Measurements from ENCODE around the gene RASL10A.

Gene RASL10A

GRCh38 chr22:29284196-29284595 lies 31.3 kb downstream of the RASL10A start:
- peaks cover 99% of the 10 kb centered on the region for H3K36me3 ChIP-seq (ENCODE audit: insufficient read depth, low read length)
- no peak for DNase-seq (ENCODE audit: low read depth, low spot score)
- TF ChIP-seq POLR2AphosphoS5 (IDR thresholded peaks at IDR 0.05; ENCODE audit: borderline replicate concordance, low read depth, low read length) (no peak), FOXP2 (optimal IDR thresholded peaks at IDR 0.05; ENCODE audit: control extremely low read depth, extremely low read length, insufficient read depth) (no peak), EZH2 (IDR thresholded peaks at IDR 0.05) (no peak)
- H3K9ac ChIP-seq (ENCODE audit: insufficient read length) = no peak overlapping the region
- no peaks in the 10 kb centered on the region for H3K9me3 ChIP-seq (ENCODE audit: low read depth, low read length)
- H3K27ac ChIP-seq = no peak overlapping the region
- no peak overlapping the region for H3K4me3 ChIP-seq

- no peak overlapping the region for H3K4me3 ChIP-seq
- H3K36me3 ChIP-seq (ENCODE audit: insufficient read depth, low read length) = peaks cover 99% of the 10 kb centered on the region
- peak overlapping the region; percentile 34; the same call in 1 of the 2 replicates for H3K27ac ChIP-seq
- no peaks in the 10 kb centered on the region for H3K9me3 ChIP-seq (ENCODE audit: low read depth, low read length)
- H3K9ac ChIP-seq (ENCODE audit: insufficient read length) = no peak overlapping the region
- DNase-seq (ENCODE audit: low read depth, low spot score) = no peak
- no peak for TF ChIP-seq FOXP2 (optimal IDR thresholded peaks at IDR 0.05; ENCODE audit: control extremely low read depth, extremely low read length, insufficient read depth)
- TF ChIP-seq POLR2AphosphoS5 (IDR thresholded peaks at IDR 0.05; ENCODE audit: borderline replicate concordance, low read depth, low read length) = no peak
- no peak for TF ChIP-seq EZH2 (IDR thresholded peaks at IDR 0.05)
Observed at GRCh38 chr22:29277927-29278326, 37.6 kb downstream of the RASL10A start.

GRCh38 chr22:29275819-29276565 lies 39.5 kb downstream of the RASL10A start:
- H3K27ac ChIP-seq = peak overlapping the region; percentile 80
- no peak for TF ChIP-seq FOXP2 (optimal IDR thresholded peaks at IDR 0.05; ENCODE audit: control extremely low read depth, extremely low read length, insufficient read depth)
- TF ChIP-seq EZH2 (IDR thresholded peaks at IDR 0.05) = no peak
- TF ChIP-seq POLR2AphosphoS5 (IDR thresholded peaks at IDR 0.05; ENCODE audit: borderline replicate concordance, low read depth, low read length) = no peak
- H3K9ac ChIP-seq (ENCODE audit: insufficient read length) = peak overlapping the region; percentile 25
- no peaks in the 10 kb centered on the region for H3K9me3 ChIP-seq (ENCODE audit: low read depth, low read length)
- H3K4me3 ChIP-seq = peak overlapping the region; percentile 19
- H3K36me3 ChIP-seq (ENCODE audit: insufficient read depth, low read length) = peaks cover 99% of the 10 kb centered on the region
- no peak for DNase-seq (ENCODE audit: low read depth, low spot score)

- Histone ChIP-seq H3K9ac (ENCODE audit: insufficient read length) (peak overlapping the region; percentile 25), H3K9me3 (ENCODE audit: low read depth, low read length) (no peaks in the 10 kb centered on the region), H3K27ac (peak overlapping the region; percentile 80), H3K4me3 (peak overlapping the region; percentile 19), H3K36me3 (ENCODE audit: insufficient read depth, low read length) (peaks cover 100% of the 10 kb centered on the region)
- DNase-seq (ENCODE audit: low read depth, low spot score) = no peak
- TF ChIP-seq POLR2AphosphoS5 (IDR thresholded peaks at IDR 0.05; ENCODE audit: borderline replicate concordance, low read depth, low read length) = no peak
Observed at GRCh38 chr22:29275167-29275566, 40.3 kb downstream of the RASL10A start.

GRCh38 chr22:29272624-29273023 lies 42.9 kb downstream of the RASL10A start:
- TF ChIP-seq POLR2AphosphoS5 (IDR thresholded peaks at IDR 0.05; ENCODE audit: borderline replicate concordance, low read depth, low read length) (no peak), FOXP2 (optimal IDR thresholded peaks at IDR 0.05; ENCODE audit: control extremely low read depth, extremely low read length, insufficient read depth) (no peak), EZH2 (IDR thresholded peaks at IDR 0.05) (no peak)
- Histone ChIP-seq H3K36me3 (ENCODE audit: insufficient read depth, low read length) (peaks cover 87% of the 10 kb centered on the region), H3K27ac (peak overlapping the region; percentile 22), H3K9me3 (ENCODE audit: low read depth, low read length) (no peaks in the 10 kb centered on the region), H3K9ac (ENCODE audit: insufficient read length) (no peak overlapping the region), H3K4me3 (peak overlapping the region; percentile 1; the same call in 1 of the 2 replicates)
- no peak for DNase-seq (ENCODE audit: low read depth, low spot score)

GRCh38 chr22:29270475-29271271 lies 44.8 kb downstream of the RASL10A start:
- Histone ChIP-seq H3K4me3 (peak overlapping the region; percentile 99), H3K9me3 (ENCODE audit: low read depth, low read length) (no peaks in the 10 kb centered on the region), H3K27ac (peak overlapping the region; percentile 16; the same call in 1 of the 2 replicates), H3K9ac (ENCODE audit: insufficient read length) (peak overlapping the region; percentile 100), H3K36me3 (ENCODE audit: insufficient read depth, low read length) (peaks cover 77% of the 10 kb centered on the region)
- DNase-seq (ENCODE audit: low read depth, low spot score) = no peak
- TF ChIP-seq POLR2AphosphoS5 (IDR thresholded peaks at IDR 0.05; ENCODE audit: borderline replicate concordance, low read depth, low read length) (0 out of 2 replicates have a peak, but pooled peaks have one; percentile 7), EZH2 (IDR thresholded peaks at IDR 0.05) (no peak), FOXP2 (optimal IDR thresholded peaks at IDR 0.05; ENCODE audit: control extremely low read depth, extremely low read length, insufficient read depth) (no peak)

- no peaks in the 10 kb centered on the region for H3K9me3 ChIP-seq (ENCODE audit: low read depth, low read length)
- H3K9ac ChIP-seq (ENCODE audit: insufficient read length) = peak overlapping the region; percentile 100
- peaks cover 77% of the 10 kb centered on the region for H3K36me3 ChIP-seq (ENCODE audit: insufficient read depth, low read length)
- no peak for DNase-seq (ENCODE audit: low read depth, low spot score)
- TF ChIP-seq POLR2AphosphoS5 (IDR thresholded peaks at IDR 0.05; ENCODE audit: borderline replicate concordance, low read depth, low read length) (no peak), EZH2 (IDR thresholded peaks at IDR 0.05) (no peak), FOXP2 (optimal IDR thresholded peaks at IDR 0.05; ENCODE audit: control extremely low read depth, extremely low read length, insufficient read depth) (no peak)
- 0 out of 2 replicates have a peak overlapping the region, but pooled peaks have one; percentile 14 for H3K27ac ChIP-seq
- H3K4me3 ChIP-seq = peak overlapping the region; percentile 99
Observed at GRCh38 chr22:29269731-29270474, 45.6 kb downstream of the RASL10A start.

- Histone ChIP-seq H3K36me3 (ENCODE audit: insufficient read depth, low read length) (peaks cover 74% of the 10 kb centered on the region), H3K27ac (peak overlapping the region; percentile 100), H3K4me3 (peak overlapping the region; percentile 99), H3K9me3 (ENCODE audit: low read depth, low read length) (no peaks in the 10 kb centered on the region), H3K9ac (ENCODE audit: insufficient read length) (peak overlapping the region; percentile 100)
- TF ChIP-seq EZH2 (IDR thresholded peaks at IDR 0.05) (no peak), POLR2AphosphoS5 (IDR thresholded peaks at IDR 0.05; ENCODE audit: borderline replicate concordance, low read depth, low read length) (no peak), FOXP2 (optimal IDR thresholded peaks at IDR 0.05; ENCODE audit: control extremely low read depth, extremely low read length, insufficient read depth) (no peak)
- no peak for DNase-seq (ENCODE audit: low read depth, low spot score)
Observed at GRCh38 chr22:29269230-29269604, 46.3 kb downstream of the RASL10A start.

Measured in SK-N-MC (cell line).